Neuronal stem cell (in vitro differentiated cells): ENCODE measurements around the gene WNT9B.
A peak's percentile ranks its signal among the peaks of the same experiment; 100 is the strongest.

Experiments used
- DNase-seq: peaks from one replicate; pipeline ENCODE4 v3.0.0-alpha.2; 2013; ENCODE audit warnings: low spot score
- H2AFZ ChIP-seq: one replicate; pipeline ENCODE4 v1.6.1; 2013; ENCODE audit warnings: mild to moderate bottlenecking, low read length, inconsistent platforms
- H2AK5ac ChIP-seq: 2 replicates; pipeline ENCODE4 v1.6.1; 2013; ENCODE audit warnings: low read depth, mild to moderate bottlenecking, inconsistent platforms, low read length, moderate library complexity, mixed read lengths
- H2BK120ac ChIP-seq: 2 replicates; pipeline ENCODE4 v1.6.1; 2013; ENCODE audit warnings: low read depth, mild to moderate bottlenecking, inconsistent platforms, low read length, moderate library complexity, mixed read lengths
- H2BK12ac ChIP-seq: one replicate; pipeline ENCODE4 v1.6.1; 2013; ENCODE audit warnings: low read length, inconsistent platforms
- H2BK15ac ChIP-seq: 2 replicates; pipeline ENCODE4 v1.6.1; 2013; ENCODE audit warnings: mild to moderate bottlenecking, low read length, inconsistent platforms, mixed read lengths
- H2BK5ac ChIP-seq: one replicate; pipeline ENCODE4 v1.6.1; 2013; ENCODE audit warnings: inconsistent platforms, mild to moderate bottlenecking, low read length, moderate library complexity
- H3K14ac ChIP-seq: one replicate; pipeline ENCODE4 v1.6.1; 2013; ENCODE audit warnings: low read length, inconsistent platforms
- H3K18ac ChIP-seq: 2 replicates; pipeline ENCODE4 v1.6.1; 2013; ENCODE audit warnings: low read length, inconsistent platforms
- H3K23ac ChIP-seq: 2 replicates; pipeline ENCODE4 v1.6.1; 2013; ENCODE audit warnings: low read depth, mild to moderate bottlenecking, mixed read lengths, low read length, inconsistent platforms; ENCODE audit not compliant: poor library complexity
- H3K27ac ChIP-seq: replicated peaks from 3 replicates; pipeline ENCODE4 v1.5.1; 2013; ENCODE audit warnings: low read length, inconsistent platforms
- H3K27me3 ChIP-seq, 3 experiments: 2 replicates each; pipeline ENCODE4 v1.6.1; 2013; ENCODE audit warnings: low read length in 3 of 3, mild to moderate bottlenecking in 2 of 3, inconsistent platforms in 1 of 3, low read depth in 1 of 3, mixed read lengths in 1 of 3, moderate library complexity in 1 of 3; ENCODE audit not compliant: control insufficient read depth in 3 of 3, insufficient read depth in 3 of 3
- H3K36me3 ChIP-seq, 2 donors: replicated peaks in 1 of 2; 2 replicates each; pipeline ENCODE4 v1.6.1; 2013; ENCODE audit warnings: low read length in 2 of 2; ENCODE audit not compliant: control insufficient read depth in 2 of 2, insufficient read depth in 2 of 2
- H3K4ac ChIP-seq: 2 replicates; pipeline ENCODE4 v1.6.1; 2013; ENCODE audit warnings: inconsistent platforms, mild to moderate bottlenecking, low read length, moderate library complexity
- H3K4me1 ChIP-seq, 2 donors: 1 replicate in 1 of 2; 2 replicates in 1 of 2; pipeline ENCODE4 v1.6.1; 2013; ENCODE audit warnings: low read length in 2 of 2, low read depth in 1 of 2; ENCODE audit not compliant: control insufficient read depth in 2 of 2, insufficient read depth in 1 of 2
- H3K4me2 ChIP-seq: one replicate; pipeline ENCODE4 v1.6.1; 2013; ENCODE audit warnings: mild to moderate bottlenecking, low read length, inconsistent platforms; ENCODE audit not compliant: insufficient read depth, poor library complexity, severe bottlenecking
- H3K4me3 ChIP-seq, 2 donors: 2 replicates each; pipeline ENCODE4 v1.5.1; 2013; ENCODE audit warnings: low read length in 2 of 2, mild to moderate bottlenecking in 2 of 2, inconsistent platforms in 1 of 2, moderate library complexity in 1 of 2
- H3K79me1 ChIP-seq: one replicate; pipeline ENCODE4 v1.6.1; 2013; ENCODE audit warnings: low read depth, mild to moderate bottlenecking, inconsistent platforms, low read length, moderate library complexity
- H3K9ac ChIP-seq: one replicate; pipeline ENCODE4 v1.6.1; 2013; ENCODE audit warnings: mild to moderate bottlenecking, low read depth, low read length, inconsistent platforms; ENCODE audit not compliant: poor library complexity
- H3K9me3 ChIP-seq, 2 donors: replicated peaks in 1 of 2; 2 replicates each; pipeline versions ENCODE3 to v1.6.1; 2013; ENCODE audit warnings: low read length in 2 of 2, mild to moderate bottlenecking in 2 of 2, inconsistent platforms in 1 of 2, low read depth in 1 of 2, mixed read lengths in 1 of 2, moderate library complexity in 1 of 2; ENCODE audit not compliant: control insufficient read depth in 2 of 2, insufficient read depth in 1 of 2
- H4K8ac ChIP-seq: one replicate; pipeline ENCODE4 v1.6.1; 2013; ENCODE audit warnings: low read depth, mild to moderate bottlenecking, inconsistent platforms, low read length, moderate library complexity
- H4K91ac ChIP-seq: one replicate; pipeline ENCODE4 v1.6.1; 2013; ENCODE audit warnings: low read length, low read depth, mild to moderate bottlenecking, inconsistent platforms; ENCODE audit not compliant: poor library complexity
- WGBS, 2 donors: extraction: QIAGEN DNeasy Blood & Tissue Kit; methylation state at CpG; one replicate each; pipeline ENCODE4 v1.1.7; 2013; ENCODE audit warnings: missing lambda C conversion rate in 2 of 2, mixed read lengths in 1 of 2; ENCODE audit not compliant: insufficient read length in 2 of 2, insufficient replicate concordance in 1 of 2; ENCODE audit errors: extremely low coverage in 2 of 2; 5-methylcytosine and 5-hydroxymethylcytosine counted together

Gene WNT9B

GRCh38 chr17:46908068-46908737 lies 56.8 kb downstream of the WNT9B start:
- Histone ChIP-seq H4K8ac (no peak overlapping the region), H2BK12ac (peak overlapping the region; percentile 30), H3K4ac (no peak overlapping the region), H3K27me3 (peaks cover 0 to 32% (median 3%) of the 10 kb centered on the region in 3 experiments), H3K4me1 (peaks cover 4 to 11% of the 10 kb centered on the region in 2 donors), H4K91ac (no peak overlapping the region), H2AK5ac (peak overlapping the region; percentile 45), H2BK5ac (no peak overlapping the region), H3K4me3 (no peak overlapping the region), H3K79me1 (no peaks in the 10 kb centered on the region), H3K36me3 (no peaks in the 10 kb centered on the region), H3K27ac (no peak overlapping the region), H3K9me3 (no peaks in the 10 kb centered on the region), H2BK15ac (no peak overlapping the region), H3K23ac (peak overlapping the region; percentile 89), H3K4me2 (no peak overlapping the region), H3K18ac (peak overlapping the region; percentile 63), H3K9ac (no peak overlapping the region), H2AFZ (peak overlapping the region; percentile 54), H3K14ac (peak overlapping the region; percentile 47), H2BK120ac (no peak overlapping the region)
- no CpG with 5 or more reads among the region's 14 CpGs for WGBS, 2 donors
- DNase-seq: no peak

- no peak overlapping the region for H4K91ac ChIP-seq
- no peak overlapping the region for H3K27ac ChIP-seq
- H3K4me2 ChIP-seq: no peak overlapping the region
- no peak for DNase-seq
- no peak overlapping the region for H3K9ac ChIP-seq
- no peak overlapping the region for H3K4me3 ChIP-seq
- H4K8ac ChIP-seq: no peak overlapping the region
- H2BK12ac ChIP-seq: no peak overlapping the region
- no peaks in the 10 kb centered on the region for H3K9me3 ChIP-seq
- no peak overlapping the region for H2AFZ ChIP-seq
- no peak overlapping the region for H2AK5ac ChIP-seq
- no peak overlapping the region for H2BK120ac ChIP-seq
- peaks cover 0 to 31% (median 4%) of the 10 kb centered on the region in 3 experiments for H3K27me3 ChIP-seq
- WGBS, 2 donors: no CpG with 5 or more reads among the region's 10 CpGs
- no peaks in the 10 kb centered on the region for H3K79me1 ChIP-seq
- no peak overlapping the region for H3K14ac ChIP-seq
- H3K4me1 ChIP-seq: peaks cover 4 to 11% of the 10 kb centered on the region in 2 donors
- no peak overlapping the region for H3K18ac ChIP-seq
- peak overlapping the region; percentile 54 for H2BK15ac ChIP-seq
- H3K23ac ChIP-seq: no peak overlapping the region
- no peak overlapping the region for H2BK5ac ChIP-seq
- H3K4ac ChIP-seq: no peak overlapping the region
- no peaks in the 10 kb centered on the region for H3K36me3 ChIP-seq
Measured at GRCh38 chr17:46910179-46910927, 59.0 kb downstream of the WNT9B start.

GRCh38 chr17:46911311-46911710 lies 59.9 kb downstream of the WNT9B start:
- no peak overlapping the region for H2AFZ ChIP-seq
- no peak overlapping the region for H3K4ac ChIP-seq
- no peak overlapping the region for H3K4me2 ChIP-seq
- no peak overlapping the region for H3K18ac ChIP-seq
- no peak for DNase-seq
- H3K23ac ChIP-seq: no peak overlapping the region
- H3K4me1 ChIP-seq: peaks cover 4 to 10% of the 10 kb centered on the region in 2 donors
- no peak overlapping the region for H4K91ac ChIP-seq
- no peak overlapping the region for H2AK5ac ChIP-seq
- no peak overlapping the region for H2BK15ac ChIP-seq
- no peak overlapping the region for H3K14ac ChIP-seq
- H2BK12ac ChIP-seq: no peak overlapping the region
- peaks cover 0 to 25% (median 4%) of the 10 kb centered on the region in 3 experiments for H3K27me3 ChIP-seq
- no peak overlapping the region for H2BK120ac ChIP-seq
- no peak overlapping the region for H4K8ac ChIP-seq
- H3K36me3 ChIP-seq: no peaks in the 10 kb centered on the region
- H3K9me3 ChIP-seq: no peaks in the 10 kb centered on the region
- no peak overlapping the region for H3K9ac ChIP-seq
- WGBS, 2 donors: no CpG with 5 or more reads among the region's 3 CpGs
- H3K27ac ChIP-seq: no peak overlapping the region
- no peak overlapping the region for H3K4me3 ChIP-seq
- H2BK5ac ChIP-seq: no peak overlapping the region
- no peaks in the 10 kb centered on the region for H3K79me1 ChIP-seq

- H2AK5ac ChIP-seq: no peak overlapping the region
- H2BK15ac ChIP-seq: no peak overlapping the region
- no peak overlapping the region for H2AFZ ChIP-seq
- no peak overlapping the region for H3K9ac ChIP-seq
- no peak for DNase-seq
- peaks cover 0 to 2% of the 10 kb centered on the region in 2 donors for H3K9me3 ChIP-seq
- H2BK5ac ChIP-seq: no peak overlapping the region
- H4K91ac ChIP-seq: no peak overlapping the region
- no CpG with 5 or more reads among the region's 1 CpG for WGBS, 2 donors
- peaks cover 0 to 7% of the 10 kb centered on the region in 2 donors for H3K4me1 ChIP-seq
- no peak overlapping the region for H3K14ac ChIP-seq
- H3K79me1 ChIP-seq: no peaks in the 10 kb centered on the region
- H3K23ac ChIP-seq: no peak overlapping the region
- H4K8ac ChIP-seq: no peak overlapping the region
- no peak overlapping the region for H3K27ac ChIP-seq
- peaks cover 0 to 8% (median 4%) of the 10 kb centered on the region in 3 experiments for H3K27me3 ChIP-seq
- no peak overlapping the region for H2BK120ac ChIP-seq
- H3K36me3 ChIP-seq: no peaks in the 10 kb centered on the region
- H3K4me3 ChIP-seq: no peak overlapping the region
- H3K4ac ChIP-seq: no peak overlapping the region
- H2BK12ac ChIP-seq: no peak overlapping the region
- H3K4me2 ChIP-seq: no peak overlapping the region
- no peak overlapping the region for H3K18ac ChIP-seq
Measured at GRCh38 chr17:46915596-46915995, 64.2 kb downstream of the WNT9B start.
